Astrocyte (in vitro differentiated cells and primary cell): ENCODE data around the gene CFAP52. TPM values are rescaled to one million over a fixed set of nuclear protein-coding genes. Genes with fewer than 3 reads are reported as not detected.
"Not testable (repeated sequence)": the region's sequence is repeated elsewhere in the genome, so short reads cannot be mapped to it uniquely, and the experiment has no call there.

Source experiments
- DNase-seq: peaks from one replicate; pipeline ENCODE4 v3.0.0-alpha.2; 2010; ENCODE audit warnings: low read depth
- FAIRE-seq: peaks from 2 replicates; lab custom pipeline; 2011; peaks lifted over from hg19 to GRCh38; lab: Jason Lieb, UNC
- H2AFZ ChIP-seq: 2 replicates; pipeline ENCODE4 v1.6.0; 2012; ENCODE audit warnings: low read depth, low read length, inconsistent platforms
- H3K27ac ChIP-seq: 2 replicates; pipeline ENCODE4 v1.5.1; 2011; ENCODE audit warnings: low read depth, low read length, inconsistent platforms
- H3K27me3 ChIP-seq: 2 replicates; pipeline ENCODE4 v1.6.0; 2011; ENCODE audit warnings: low read length, inconsistent platforms; ENCODE audit not compliant: insufficient read depth
- H3K36me3 ChIP-seq: 2 replicates; pipeline ENCODE4 v1.5.1; 2011; ENCODE audit warnings: low read length, inconsistent platforms; ENCODE audit not compliant: insufficient read depth
- H3K4me1 ChIP-seq: 2 replicates; pipeline ENCODE4 v1.5.1; 2011; ENCODE audit warnings: low read length, inconsistent platforms; ENCODE audit not compliant: insufficient read depth
- H3K4me2 ChIP-seq: 2 replicates; pipeline ENCODE4 v1.6.0; 2012; ENCODE audit warnings: low read length, inconsistent platforms
- H3K4me3 ChIP-seq: 2 replicates; pipeline ENCODE4 v1.5.1; 2011; ENCODE audit warnings: low read depth, mild to moderate bottlenecking, low read length, inconsistent platforms; ENCODE audit not compliant: insufficient read depth
- H3K79me2 ChIP-seq: 2 replicates; pipeline ENCODE4 v1.6.0; 2012; ENCODE audit warnings: mild to moderate bottlenecking, low read length, inconsistent platforms; ENCODE audit not compliant: insufficient read depth
- H3K9ac ChIP-seq: 2 replicates; pipeline ENCODE4 v1.6.0; 2012; ENCODE audit warnings: mild to moderate bottlenecking, low read length, inconsistent platforms
- H3K9me3 ChIP-seq: 2 replicates; pipeline ENCODE4 v1.5.1; 2012; ENCODE audit warnings: low read depth, mild to moderate bottlenecking, low read length, inconsistent platforms; ENCODE audit not compliant: insufficient read depth
- H4K20me1 ChIP-seq: 2 replicates; pipeline ENCODE4 v1.6.0; 2012; ENCODE audit warnings: low read length, inconsistent platforms; ENCODE audit not compliant: insufficient read depth
- H3K27ac Mint-ChIP-seq: one replicate; pipeline ENCODE4 v1.8.0; 2021; ENCODE audit warnings: mild to moderate bottlenecking, mixed read lengths; ENCODE audit not compliant: unreplicated experiment
- H3K27me3 Mint-ChIP-seq: one replicate; pipeline ENCODE4 v1.8.0; 2021; ENCODE audit warnings: low read depth, mixed read lengths; ENCODE audit not compliant: unreplicated experiment
- H3K36me3 Mint-ChIP-seq: one replicate; pipeline ENCODE4 v1.8.0; 2021; ENCODE audit warnings: low read depth, mixed read lengths; ENCODE audit not compliant: unreplicated experiment
- H3K4me1 Mint-ChIP-seq: one replicate; pipeline ENCODE4 v1.8.0; 2021; ENCODE audit warnings: low read depth, mixed read lengths; ENCODE audit not compliant: unreplicated experiment
- H3K4me3 Mint-ChIP-seq: one replicate; pipeline ENCODE4 v1.8.0; 2021; ENCODE audit warnings: mild to moderate bottlenecking, moderate library complexity, mixed read lengths; ENCODE audit not compliant: unreplicated experiment
- H3K9me3 Mint-ChIP-seq: one replicate; pipeline ENCODE4 v1.8.0; 2021; ENCODE audit warnings: mild to moderate bottlenecking, mixed read lengths; ENCODE audit not compliant: unreplicated experiment
- CTCF ChIP-seq: IDR thresholded peaks from 2 replicates; pipeline ENCODE4 v1.5.1; 2011; ENCODE audit warnings: low read depth, mild to moderate bottlenecking, inconsistent platforms, low read length, moderate library complexity; ENCODE audit not compliant: insufficient read depth
- EZH2 ChIP-seq: IDR thresholded peaks from 2 replicates; pipeline ENCODE4 v1.6.1; 2012; ENCODE audit warnings: mild to moderate bottlenecking, low read length, inconsistent platforms; ENCODE audit not compliant: insufficient read depth
- total RNA-seq: library from RNA; stranded (reverse); gene quantifications from 2 replicates; pipeline ENCODE4 v1.2.1, GENCODE V29; 2021

The CFAP52 gene
- total RNA-seq, 1 donor from 2014 or later = not detected

GRCh38 chr17:9598661-9599060 is 22.2 kb downstream of the CFAP52 start:
- no peak overlapping the region for H3K9ac ChIP-seq
- H3K36me3 ChIP-seq = no peaks in the 10 kb centered on the region
- H3K4me1 ChIP-seq = no peaks in the 10 kb centered on the region
- no peak for FAIRE-seq
- no peak overlapping the region for H3K27ac ChIP-seq
- H3K4me1 Mint-ChIP-seq = no peaks in the 10 kb centered on the region
- no peak overlapping the region for H3K4me3 Mint-ChIP-seq
- no peaks in the 10 kb centered on the region for H4K20me1 ChIP-seq
- peaks cover 4% of the 10 kb centered on the region for H3K9me3 Mint-ChIP-seq
- H3K27ac Mint-ChIP-seq = no peak overlapping the region
- no peak for TF ChIP-seq EZH2
- no peak for TF ChIP-seq CTCF
- no peaks in the 10 kb centered on the region for H3K79me2 ChIP-seq
- no peak overlapping the region for H3K4me2 ChIP-seq
- peaks cover 9% of the 10 kb centered on the region for H3K27me3 Mint-ChIP-seq
- no peaks in the 10 kb centered on the region for H3K9me3 ChIP-seq
- H3K36me3 Mint-ChIP-seq = no peaks in the 10 kb centered on the region
- no peak overlapping the region for H3K4me3 ChIP-seq
- H3K27me3 ChIP-seq = no peaks in the 10 kb centered on the region
- DNase-seq = no peak
- no peak overlapping the region for H2AFZ ChIP-seq

- H3K4me3 Mint-ChIP-seq, H3K27me3 ChIP-seq, H3K36me3 ChIP-seq, FAIRE-seq, H4K20me1 ChIP-seq, H3K9me3 ChIP-seq, H3K27ac ChIP-seq, H3K4me1 Mint-ChIP-seq, H3K79me2 ChIP-seq, DNase-seq, H3K4me3 ChIP-seq, H2AFZ ChIP-seq, H3K36me3 Mint-ChIP-seq, H3K4me1 ChIP-seq, H3K27me3 Mint-ChIP-seq, H3K27ac Mint-ChIP-seq, H3K9ac ChIP-seq, H3K4me2 ChIP-seq, H3K9me3 Mint-ChIP-seq: not testable (repeated sequence)
These were observed 28.1 kb downstream of the CFAP52 start for GRCh38 chr17:9604583-9604982.

GRCh38 chr17:9606453-9606852 is 30.0 kb downstream of the CFAP52 start:
- no peaks in the 10 kb centered on the region for H3K9me3 ChIP-seq
- Mint-ChIP-seq H3K4me1 (no peaks in the 10 kb centered on the region), H3K27ac (no peak overlapping the region), H3K4me3 (no peak overlapping the region), H3K27me3 (peaks cover 2% of the 10 kb centered on the region), H3K9me3 (no peaks in the 10 kb centered on the region), H3K36me3 (no peaks in the 10 kb centered on the region)
- FAIRE-seq = no peak
- H4K20me1 ChIP-seq = no peaks in the 10 kb centered on the region
- no peak for DNase-seq
- H3K4me1 ChIP-seq = no peaks in the 10 kb centered on the region
- H2AFZ ChIP-seq = no peak overlapping the region
- no peaks in the 10 kb centered on the region for H3K36me3 ChIP-seq
- H3K27me3 ChIP-seq = no peaks in the 10 kb centered on the region
- H3K79me2 ChIP-seq = no peaks in the 10 kb centered on the region
- TF ChIP-seq CTCF (no peak), EZH2 (no peak)
- no peak overlapping the region for H3K27ac ChIP-seq
- no peak overlapping the region for H3K4me3 ChIP-seq
- H3K9ac ChIP-seq = no peak overlapping the region
- H3K4me2 ChIP-seq = no peak overlapping the region

GRCh38 chr17:9607058-9607457 is 30.6 kb downstream of the CFAP52 start:
- not testable (repeated sequence) for DNase-seq, H3K9ac ChIP-seq, H3K36me3 Mint-ChIP-seq, H3K27ac ChIP-seq, H2AFZ ChIP-seq, H4K20me1 ChIP-seq, H3K4me1 ChIP-seq, H3K27ac Mint-ChIP-seq, H3K36me3 ChIP-seq, H3K79me2 ChIP-seq, H3K4me3 ChIP-seq, H3K9me3 ChIP-seq, H3K9me3 Mint-ChIP-seq, H3K27me3 Mint-ChIP-seq, FAIRE-seq, H3K4me3 Mint-ChIP-seq, H3K4me2 ChIP-seq, H3K27me3 ChIP-seq, H3K4me1 Mint-ChIP-seq
